ENCODE measurements around the gene TTC39C. TPM values are rescaled to one million over a fixed set of nuclear protein-coding genes. Genes with fewer than 3 reads are reported as not detected.

The TTC39C gene
- total RNA-seq, 1 experiment from 2014 or later = 24.0 TPM

DNA sequence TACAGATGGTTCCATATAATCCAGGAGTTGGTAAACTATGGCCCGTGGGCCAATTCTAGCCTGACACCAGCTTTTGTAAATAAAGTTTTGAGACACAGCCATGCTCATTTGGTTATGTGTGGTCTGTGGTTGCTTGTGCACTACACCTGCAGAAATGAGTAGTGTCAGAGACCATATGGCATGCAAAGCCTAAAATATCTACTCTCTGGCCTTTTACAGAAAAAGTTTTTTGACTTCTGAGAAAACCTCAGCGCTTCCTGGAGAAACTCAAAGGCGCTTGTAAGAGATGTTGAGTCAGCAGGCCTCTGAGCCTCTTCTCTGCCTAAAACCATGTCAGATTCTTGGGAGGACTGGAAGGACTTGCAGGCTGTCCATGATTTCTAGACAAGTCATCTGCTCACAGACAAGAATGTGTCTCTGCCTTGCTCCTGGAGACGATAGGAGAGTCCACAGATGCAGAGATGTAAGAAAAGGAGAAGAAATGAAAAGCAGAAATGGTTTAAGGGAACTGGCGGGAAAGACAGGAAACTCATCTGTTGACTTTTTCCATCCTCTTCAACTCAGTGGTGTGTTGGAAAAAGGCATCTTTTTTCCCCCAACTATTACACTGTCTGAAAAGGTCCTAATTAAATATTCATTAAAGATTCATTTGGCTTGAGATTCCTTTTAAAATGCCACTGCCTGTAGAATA lies 5.2 kb downstream of the TTC39C start:
- TF ChIP-seq, protein P1, sequence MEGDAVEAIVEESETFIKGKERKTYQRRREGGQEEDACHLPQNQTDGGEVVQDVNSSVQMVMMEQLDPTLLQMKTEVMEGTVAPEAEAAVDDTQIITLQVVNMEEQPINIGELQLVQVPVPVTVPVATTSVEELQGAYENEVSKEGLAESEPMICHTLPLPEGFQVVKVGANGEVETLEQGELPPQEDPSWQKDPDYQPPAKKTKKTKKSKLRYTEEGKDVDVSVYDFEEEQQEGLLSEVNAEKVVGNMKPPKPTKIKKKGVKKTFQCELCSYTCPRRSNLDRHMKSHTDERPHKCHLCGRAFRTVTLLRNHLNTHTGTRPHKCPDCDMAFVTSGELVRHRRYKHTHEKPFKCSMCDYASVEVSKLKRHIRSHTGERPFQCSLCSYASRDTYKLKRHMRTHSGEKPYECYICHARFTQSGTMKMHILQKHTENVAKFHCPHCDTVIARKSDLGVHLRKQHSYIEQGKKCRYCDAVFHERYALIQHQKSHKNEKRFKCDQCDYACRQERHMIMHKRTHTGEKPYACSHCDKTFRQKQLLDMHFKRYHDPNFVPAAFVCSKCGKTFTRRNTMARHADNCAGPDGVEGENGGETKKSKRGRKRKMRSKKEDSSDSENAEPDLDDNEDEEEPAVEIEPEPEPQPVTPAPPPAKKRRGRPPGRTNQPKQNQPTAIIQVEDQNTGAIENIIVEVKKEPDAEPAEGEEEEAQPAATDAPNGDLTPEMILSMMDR (conservative IDR thresholded peaks at IDR 0.05; ENCODE audit: low read depth, low read length) = no peak
- no peak for TF ChIP-seq EZH2 (IDR thresholded peaks at IDR 0.05; ENCODE audit: borderline replicate concordance, low read depth, low read length, poor library complexity, severe bottlenecking)
- Histone ChIP-seq H3K27ac (ENCODE audit: low read depth, low read length, poor library complexity, severe bottlenecking) (no peak overlapping the region), H3K4me1 (ENCODE audit: insufficient read depth, low read length, poor library complexity, severe bottlenecking) (peaks cover 22% of the 10 kb centered on the region), H3K9me3 (ENCODE audit: low read depth, low read length, poor library complexity, severe bottlenecking) (no peaks in the 10 kb centered on the region), H3K27me3 (replicated peaks; ENCODE audit: insufficient read depth, low read depth, low read length, poor library complexity) (no peaks in the 10 kb centered on the region), H3K4me3 (ENCODE audit: low read depth, low read length, poor library complexity, severe bottlenecking) (no peak overlapping the region), H3K36me3 (ENCODE audit: insufficient read depth, low read length, poor library complexity, severe bottlenecking) (no peaks in the 10 kb centered on the region)
- no peak for DNase-seq (ENCODE audit: low spot score)
- BruUV-seq (replicated peaks) = no TSS peak
- POLR2A ChIA-PET (ENCODE audit: low non-redundant PET) = no interaction called here
- intact Hi-C loops (cut with micrococcal nuclease; ENCODE audit: unreplicated experiment) = loop anchor here (5.0 kb wide), 1 partner anchor 98 kb away; no protein-coding TSS in a partner anchor
- CTCF ChIA-PET = no interaction called here

DNA sequence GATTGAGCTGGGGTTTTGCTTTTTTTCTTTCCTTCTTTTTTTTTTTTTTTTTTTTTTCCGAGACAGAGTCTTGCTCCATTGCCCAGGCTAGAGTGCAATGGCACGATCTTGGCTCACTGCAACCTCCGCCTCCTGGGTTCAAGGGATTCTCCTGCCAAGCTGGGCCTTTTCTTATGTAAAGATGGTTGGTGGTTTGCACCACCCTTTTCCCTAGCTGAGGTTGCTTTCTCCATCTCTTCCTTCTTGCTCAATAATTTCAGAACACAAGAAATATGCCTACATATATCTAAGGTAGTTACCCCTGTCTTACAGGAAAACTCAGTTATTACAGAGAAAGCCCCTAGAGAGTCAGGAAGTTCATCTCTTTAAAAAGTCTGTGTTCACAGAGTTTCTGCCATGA lies 7.0 kb downstream of the TTC39C start:
- no peak overlapping the region for H3K4me3 ChIP-seq (ENCODE audit: low read depth, low read length, poor library complexity, severe bottlenecking)
- no peaks in the 10 kb centered on the region for H3K27me3 ChIP-seq (replicated peaks; ENCODE audit: insufficient read depth, low read depth, low read length, poor library complexity)
- H3K4me1 ChIP-seq (ENCODE audit: insufficient read depth, low read length, poor library complexity, severe bottlenecking) = peaks cover 14% of the 10 kb centered on the region
- CTCF ChIA-PET = no interaction called here
- POLR2A ChIA-PET (ENCODE audit: low non-redundant PET) = no interaction called here
- DNase-seq (ENCODE audit: low spot score) = no peak
- no peaks in the 10 kb centered on the region for H3K9me3 ChIP-seq (ENCODE audit: low read depth, low read length, poor library complexity, severe bottlenecking)
- no TSS peak for BruUV-seq (replicated peaks)
- no peak for TF ChIP-seq EZH2 (IDR thresholded peaks at IDR 0.05; ENCODE audit: borderline replicate concordance, low read depth, low read length, poor library complexity, severe bottlenecking)
- TF ChIP-seq, protein P1 (conservative IDR thresholded peaks at IDR 0.05; ENCODE audit: low read depth, low read length) = no peak
- intact Hi-C loops (cut with micrococcal nuclease; ENCODE audit: unreplicated experiment) = no loop called here
- no peak overlapping the region for H3K27ac ChIP-seq (ENCODE audit: low read depth, low read length, poor library complexity, severe bottlenecking)
- no peaks in the 10 kb centered on the region for H3K36me3 ChIP-seq (ENCODE audit: insufficient read depth, low read length, poor library complexity, severe bottlenecking)

DNA sequence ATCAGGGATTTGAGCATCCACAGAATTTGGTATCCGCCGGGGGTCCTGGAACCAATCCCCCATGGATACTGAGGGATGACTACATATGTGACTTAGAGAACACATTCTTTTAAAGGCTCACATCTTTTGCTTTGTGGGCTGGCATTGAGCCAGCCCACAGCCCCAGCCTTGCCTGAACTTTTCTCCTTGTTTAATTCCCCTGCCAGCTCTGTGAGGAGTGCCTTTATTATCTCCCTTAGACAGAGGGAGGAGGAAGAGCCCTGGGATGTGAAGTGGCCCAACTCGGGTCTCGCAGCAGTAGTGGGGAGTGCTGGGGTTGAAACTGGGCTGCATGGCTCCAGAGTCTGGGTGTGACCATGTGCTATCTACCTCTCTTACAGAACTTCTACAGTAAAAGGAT lies 7.6 kb downstream of the TTC39C start:
- H3K27me3 ChIP-seq (replicated peaks; ENCODE audit: insufficient read depth, low read depth, low read length, poor library complexity) = no peaks in the 10 kb centered on the region
- H3K9me3 ChIP-seq (ENCODE audit: low read depth, low read length, poor library complexity, severe bottlenecking) = no peaks in the 10 kb centered on the region
- H3K4me3 ChIP-seq (ENCODE audit: low read depth, low read length, poor library complexity, severe bottlenecking) = no peak overlapping the region
- H3K36me3 ChIP-seq (ENCODE audit: insufficient read depth, low read length, poor library complexity, severe bottlenecking) = no peaks in the 10 kb centered on the region
- no peak for TF ChIP-seq EZH2 (IDR thresholded peaks at IDR 0.05; ENCODE audit: borderline replicate concordance, low read depth, low read length, poor library complexity, severe bottlenecking)
- TF ChIP-seq, protein P1 (conservative IDR thresholded peaks at IDR 0.05; ENCODE audit: low read depth, low read length) = no peak
- BruUV-seq (replicated peaks) = no TSS peak
- DNase-seq (ENCODE audit: low spot score) = peak; percentile 23
- peaks cover 10% of the 10 kb centered on the region for H3K4me1 ChIP-seq (ENCODE audit: insufficient read depth, low read length, poor library complexity, severe bottlenecking)
- ChIA-PET CTCF (no interaction called here), POLR2A (ENCODE audit: low non-redundant PET) (no interaction called here)
- H3K27ac ChIP-seq (ENCODE audit: low read depth, low read length, poor library complexity, severe bottlenecking) = no peak overlapping the region
- intact Hi-C loops (cut with micrococcal nuclease; ENCODE audit: unreplicated experiment) = no loop called here
